ENCODE results near the gene TOX2.

The TOX2 gene

DNA sequence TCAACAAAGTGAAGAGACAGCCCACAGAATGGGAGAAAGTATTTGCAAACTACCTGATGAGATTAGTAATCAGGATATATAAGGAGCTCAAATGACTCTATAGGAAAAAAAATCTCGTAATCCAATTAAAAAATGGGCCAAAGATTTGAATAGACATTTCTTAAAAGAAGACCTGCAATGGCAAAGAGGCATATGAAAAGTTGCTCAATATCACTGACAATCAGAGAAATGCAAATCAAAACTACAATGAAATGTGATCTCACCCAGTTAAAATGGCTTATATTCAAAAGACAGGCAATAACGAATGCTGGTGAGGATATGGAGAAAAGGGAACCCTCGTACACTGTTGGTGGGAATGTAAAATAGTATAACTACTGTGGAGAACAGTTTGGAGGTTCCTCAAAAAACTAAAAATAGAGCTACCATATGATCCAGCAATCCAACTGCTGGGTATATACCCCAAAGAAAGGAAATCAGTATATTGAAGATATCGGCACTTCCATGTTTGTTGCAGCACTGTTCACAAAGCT, 65.0 kb downstream of the TOX2 start:
- Histone ChIP-seq H3K79me2 (no peaks in the 10 kb centered on the region), H3K27me3 (ENCODE audit: control insufficient read depth, insufficient read depth, low read length) (no peaks in the 10 kb centered on the region), H3K9me3 (ENCODE audit: control insufficient read depth, low read length) (no peaks in the 10 kb centered on the region), H3K36me3 (ENCODE audit: control insufficient read depth, insufficient read depth, low read length) (no peaks in the 10 kb centered on the region), H3K27ac (no peak overlapping the region), H3K4me1 (no peaks in the 10 kb centered on the region), H2AFZ (no peak overlapping the region), H3K4me2 (ENCODE audit: low read length) (no peak overlapping the region), H3K9ac (no peak overlapping the region), H3K4me3 (ENCODE audit: low read depth, low read length) (no peak overlapping the region)
- TF ChIP-seq, protein P1, sequence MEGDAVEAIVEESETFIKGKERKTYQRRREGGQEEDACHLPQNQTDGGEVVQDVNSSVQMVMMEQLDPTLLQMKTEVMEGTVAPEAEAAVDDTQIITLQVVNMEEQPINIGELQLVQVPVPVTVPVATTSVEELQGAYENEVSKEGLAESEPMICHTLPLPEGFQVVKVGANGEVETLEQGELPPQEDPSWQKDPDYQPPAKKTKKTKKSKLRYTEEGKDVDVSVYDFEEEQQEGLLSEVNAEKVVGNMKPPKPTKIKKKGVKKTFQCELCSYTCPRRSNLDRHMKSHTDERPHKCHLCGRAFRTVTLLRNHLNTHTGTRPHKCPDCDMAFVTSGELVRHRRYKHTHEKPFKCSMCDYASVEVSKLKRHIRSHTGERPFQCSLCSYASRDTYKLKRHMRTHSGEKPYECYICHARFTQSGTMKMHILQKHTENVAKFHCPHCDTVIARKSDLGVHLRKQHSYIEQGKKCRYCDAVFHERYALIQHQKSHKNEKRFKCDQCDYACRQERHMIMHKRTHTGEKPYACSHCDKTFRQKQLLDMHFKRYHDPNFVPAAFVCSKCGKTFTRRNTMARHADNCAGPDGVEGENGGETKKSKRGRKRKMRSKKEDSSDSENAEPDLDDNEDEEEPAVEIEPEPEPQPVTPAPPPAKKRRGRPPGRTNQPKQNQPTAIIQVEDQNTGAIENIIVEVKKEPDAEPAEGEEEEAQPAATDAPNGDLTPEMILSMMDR (IDR thresholded peaks at IDR 0.05) = no peak

DNA sequence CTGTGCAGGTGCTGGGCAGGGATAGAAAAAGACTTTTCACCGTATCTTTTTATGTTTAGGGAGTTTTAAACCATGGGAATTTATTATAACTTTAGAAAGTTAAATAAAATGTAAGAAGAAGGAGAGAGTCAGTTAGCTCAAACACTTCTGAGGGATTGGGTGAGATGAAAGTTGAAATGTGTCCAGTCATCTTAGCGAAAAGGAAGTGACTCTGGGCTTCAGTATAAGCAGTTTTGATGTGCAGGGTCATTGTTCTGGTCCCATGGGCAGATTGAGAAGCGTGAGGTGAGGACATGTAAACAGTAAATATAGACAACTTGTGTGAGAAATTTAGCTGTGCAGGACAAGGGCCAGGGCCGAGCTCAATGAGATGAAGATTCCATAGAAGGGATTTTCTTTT, 66.9 kb downstream of the TOX2 start:
- Histone ChIP-seq H3K4me2 (ENCODE audit: low read length) (no peak overlapping the region), H3K4me3 (ENCODE audit: low read depth, low read length) (no peak overlapping the region), H3K4me1 (no peaks in the 10 kb centered on the region), H3K79me2 (no peaks in the 10 kb centered on the region), H3K27ac (no peak overlapping the region), H2AFZ (no peak overlapping the region), H3K9ac (no peak overlapping the region), H3K9me3 (ENCODE audit: control insufficient read depth, low read length) (no peaks in the 10 kb centered on the region), H3K27me3 (ENCODE audit: control insufficient read depth, insufficient read depth, low read length) (no peaks in the 10 kb centered on the region), H3K36me3 (ENCODE audit: control insufficient read depth, insufficient read depth, low read length) (no peaks in the 10 kb centered on the region)
- TF ChIP-seq, protein P1 (IDR thresholded peaks at IDR 0.05) = no peak

DNA sequence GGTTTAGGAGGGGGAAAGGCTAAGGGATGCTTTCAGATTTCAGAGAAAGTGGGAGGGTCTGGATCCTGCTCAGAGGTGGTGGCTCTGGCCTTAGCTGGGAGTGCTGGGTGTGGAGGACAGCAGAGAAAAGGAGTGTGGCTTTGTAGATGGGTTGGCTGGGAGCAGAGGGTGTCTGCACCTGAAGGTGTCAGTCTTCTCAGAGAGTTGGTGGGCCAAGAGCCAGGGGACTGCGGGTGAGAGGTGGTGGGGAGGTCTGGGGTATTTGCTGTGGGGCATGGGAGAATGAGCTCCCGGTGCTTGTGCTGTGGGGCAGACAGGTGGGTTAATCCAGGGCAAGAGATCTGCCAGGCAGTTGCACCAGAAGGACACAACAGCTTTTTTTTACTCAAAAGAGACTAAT, 67.4 kb downstream of the TOX2 start:
- TF ChIP-seq, protein P1 (IDR thresholded peaks at IDR 0.05) = no peak
- H3K4me2 ChIP-seq (ENCODE audit: low read length) = no peak overlapping the region
- H3K4me1 ChIP-seq = no peaks in the 10 kb centered on the region
- no peak overlapping the region for H3K4me3 ChIP-seq (ENCODE audit: low read depth, low read length)
- H3K27me3 ChIP-seq (ENCODE audit: control insufficient read depth, insufficient read depth, low read length) = no peaks in the 10 kb centered on the region
- H3K9ac ChIP-seq = no peak overlapping the region
- H3K9me3 ChIP-seq (ENCODE audit: control insufficient read depth, low read length) = no peaks in the 10 kb centered on the region
- H2AFZ ChIP-seq = no peak overlapping the region
- no peaks in the 10 kb centered on the region for H3K79me2 ChIP-seq
- no peak overlapping the region for H3K27ac ChIP-seq
- H3K36me3 ChIP-seq (ENCODE audit: control insufficient read depth, insufficient read depth, low read length) = no peaks in the 10 kb centered on the region

DNA sequence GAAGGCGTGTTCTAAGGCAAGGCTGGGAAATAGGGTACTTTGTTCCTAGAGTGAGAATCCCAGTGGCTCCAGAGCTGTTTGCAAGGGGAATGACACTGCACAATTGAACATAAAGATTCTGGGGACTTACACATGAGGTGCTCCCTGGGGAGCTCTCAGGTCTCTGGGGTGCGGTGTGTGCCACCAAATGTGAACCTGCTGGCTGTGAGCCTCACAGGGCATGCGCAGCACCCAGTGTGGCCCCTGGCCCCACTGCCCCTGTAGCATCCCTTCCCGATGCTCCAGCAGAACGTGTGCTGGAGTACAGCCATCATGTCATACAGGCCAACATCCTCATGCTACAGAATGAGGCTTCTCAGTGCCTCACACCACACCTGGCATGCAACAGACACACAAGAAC, 68.2 kb downstream of the TOX2 start:
- Histone ChIP-seq H3K4me3 (ENCODE audit: low read depth, low read length) (no peak overlapping the region), H3K9ac (no peak overlapping the region), H3K4me1 (no peaks in the 10 kb centered on the region), H3K79me2 (no peaks in the 10 kb centered on the region), H3K27me3 (ENCODE audit: control insufficient read depth, insufficient read depth, low read length) (no peaks in the 10 kb centered on the region), H3K36me3 (ENCODE audit: control insufficient read depth, insufficient read depth, low read length) (no peaks in the 10 kb centered on the region), H3K4me2 (ENCODE audit: low read length) (no peak overlapping the region), H3K27ac (no peak overlapping the region), H2AFZ (no peak overlapping the region), H3K9me3 (ENCODE audit: control insufficient read depth, low read length) (no peaks in the 10 kb centered on the region)
- TF ChIP-seq, protein P1 (IDR thresholded peaks at IDR 0.05) = no peak

DNA sequence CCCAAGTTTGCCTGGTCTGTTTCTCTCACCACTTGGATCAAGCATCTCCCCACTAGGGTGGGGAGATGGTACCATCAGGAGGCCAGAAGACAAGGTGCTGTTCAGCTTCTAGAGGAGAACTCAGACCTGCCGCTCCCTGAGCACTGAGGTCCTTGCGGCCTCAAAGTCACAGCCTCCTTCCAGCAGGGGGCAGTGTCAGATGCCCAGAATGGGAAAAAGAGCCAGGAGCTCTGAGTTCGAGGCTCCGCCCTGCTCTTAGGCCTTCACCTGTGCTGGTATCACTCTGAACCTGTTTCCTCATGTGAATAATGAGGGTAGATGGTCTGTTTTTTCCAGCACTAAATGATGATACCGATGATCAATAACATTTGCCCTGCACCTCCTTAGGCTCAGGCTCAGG, 68.7 kb downstream of the TOX2 start:
- Histone ChIP-seq H3K9me3 (ENCODE audit: control insufficient read depth, low read length) (no peaks in the 10 kb centered on the region), H3K79me2 (no peaks in the 10 kb centered on the region), H3K27ac (no peak overlapping the region), H3K9ac (no peak overlapping the region), H3K4me2 (ENCODE audit: low read length) (no peak overlapping the region), H3K27me3 (ENCODE audit: control insufficient read depth, insufficient read depth, low read length) (no peaks in the 10 kb centered on the region), H3K4me1 (no peaks in the 10 kb centered on the region), H3K4me3 (ENCODE audit: low read depth, low read length) (no peak overlapping the region), H2AFZ (no peak overlapping the region), H3K36me3 (ENCODE audit: control insufficient read depth, insufficient read depth, low read length) (no peaks in the 10 kb centered on the region)
- TF ChIP-seq, protein P1 (IDR thresholded peaks at IDR 0.05) = no peak

All from parathyroid adenoma (tissue), 2 donors.